GM20000 (cell line): ENCODE data around the gene CAMK1.

Source experiments
- DNase-seq: peaks from one replicate; pipeline ENCODE4 v3.0.0; 2012; ENCODE audit warnings: low spot score
- TF ChIP-seq, protein P1 (sequence below): IDR thresholded peaks from 2 replicates; pipeline ENCODE4 v1.5.1; 2012; ENCODE audit warnings: mild to moderate bottlenecking, control low read depth; ENCODE audit errors: extremely low read depth, missing control alignments

Gene CAMK1

DNA sequence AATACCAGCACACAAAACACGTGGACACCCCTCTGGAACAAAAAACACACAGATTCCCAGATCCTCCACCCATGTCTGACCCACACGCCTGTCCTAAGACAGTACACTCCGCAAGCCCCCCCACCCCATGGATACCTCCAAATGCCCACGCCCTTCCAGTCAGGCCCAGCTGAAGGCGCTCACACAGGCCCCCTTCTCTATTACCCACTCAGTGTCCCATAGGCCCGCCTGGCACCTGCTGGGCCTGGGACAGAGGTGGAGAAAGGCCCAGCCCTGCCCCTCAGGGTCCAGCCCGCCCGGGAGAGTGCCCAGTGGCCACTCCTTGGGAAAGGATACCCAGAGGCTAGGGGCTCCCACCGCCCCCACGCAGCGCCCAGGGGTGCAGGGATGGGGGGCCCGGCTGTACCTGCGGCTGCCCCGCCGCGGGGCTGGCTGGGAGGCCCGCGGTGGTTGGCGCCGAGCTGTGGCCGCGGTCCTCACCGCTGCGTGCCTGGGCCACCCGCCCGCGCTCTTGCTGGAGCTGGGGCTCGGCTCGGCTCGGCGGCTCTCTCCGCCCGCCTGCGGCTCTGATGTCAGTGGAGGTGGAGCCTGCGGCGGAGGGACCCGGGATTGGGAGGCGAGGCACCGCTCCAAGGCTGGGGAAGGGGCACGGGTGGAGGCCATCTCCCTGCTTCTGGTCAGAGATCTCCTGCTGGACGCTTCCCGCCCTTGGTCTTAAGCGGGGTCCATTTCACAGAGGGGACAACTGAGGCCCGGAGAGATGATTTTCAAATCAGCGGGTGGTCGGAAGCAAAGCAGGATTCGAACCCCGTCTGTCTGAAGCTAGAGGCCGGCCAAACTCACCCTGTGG is at the start of gene CAMK1:
CAMK1 (minus strand) TSS at position 522 of the 850 bp plus-strand sequence. CDS start 2,198 bp downstream, outside the sequence.
- DNase-seq, result peak; percentile 79
- TF ChIP-seq, protein P1, sequence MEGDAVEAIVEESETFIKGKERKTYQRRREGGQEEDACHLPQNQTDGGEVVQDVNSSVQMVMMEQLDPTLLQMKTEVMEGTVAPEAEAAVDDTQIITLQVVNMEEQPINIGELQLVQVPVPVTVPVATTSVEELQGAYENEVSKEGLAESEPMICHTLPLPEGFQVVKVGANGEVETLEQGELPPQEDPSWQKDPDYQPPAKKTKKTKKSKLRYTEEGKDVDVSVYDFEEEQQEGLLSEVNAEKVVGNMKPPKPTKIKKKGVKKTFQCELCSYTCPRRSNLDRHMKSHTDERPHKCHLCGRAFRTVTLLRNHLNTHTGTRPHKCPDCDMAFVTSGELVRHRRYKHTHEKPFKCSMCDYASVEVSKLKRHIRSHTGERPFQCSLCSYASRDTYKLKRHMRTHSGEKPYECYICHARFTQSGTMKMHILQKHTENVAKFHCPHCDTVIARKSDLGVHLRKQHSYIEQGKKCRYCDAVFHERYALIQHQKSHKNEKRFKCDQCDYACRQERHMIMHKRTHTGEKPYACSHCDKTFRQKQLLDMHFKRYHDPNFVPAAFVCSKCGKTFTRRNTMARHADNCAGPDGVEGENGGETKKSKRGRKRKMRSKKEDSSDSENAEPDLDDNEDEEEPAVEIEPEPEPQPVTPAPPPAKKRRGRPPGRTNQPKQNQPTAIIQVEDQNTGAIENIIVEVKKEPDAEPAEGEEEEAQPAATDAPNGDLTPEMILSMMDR, result no peak

DNA sequence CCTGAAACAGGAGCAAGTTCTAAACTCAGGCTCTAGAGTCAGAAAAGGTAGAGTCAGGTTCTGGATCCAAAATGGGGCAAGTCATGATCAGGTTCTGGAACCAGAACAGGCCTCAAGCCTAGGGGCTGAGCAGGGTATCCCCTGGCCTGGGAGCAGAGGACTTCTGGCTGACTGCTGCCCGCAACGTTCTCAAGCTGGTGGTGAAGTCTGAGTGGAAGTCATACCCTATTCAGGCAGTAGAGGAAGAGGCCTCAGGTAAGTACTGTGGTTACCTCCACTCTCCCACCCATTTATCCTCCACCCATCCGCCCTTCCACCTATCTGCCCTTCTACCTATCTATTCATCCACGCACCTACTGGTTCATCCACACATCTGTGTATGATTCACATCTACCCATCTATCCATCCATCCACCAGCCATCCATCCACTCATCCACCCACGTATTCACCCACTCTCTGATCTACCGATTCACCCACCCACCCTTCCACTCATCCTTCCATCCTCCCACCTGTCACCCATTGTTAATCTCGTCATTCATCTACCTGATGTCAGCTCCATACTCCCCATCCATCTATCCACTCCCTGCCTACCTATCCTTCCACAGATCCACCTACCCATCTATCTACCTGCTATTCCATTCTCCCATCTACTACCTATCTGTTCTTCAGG is 49.1 kb upstream of the CAMK1 start:
- TF ChIP-seq, protein P1, result no peak
- DNase-seq, result no peak

DNA sequence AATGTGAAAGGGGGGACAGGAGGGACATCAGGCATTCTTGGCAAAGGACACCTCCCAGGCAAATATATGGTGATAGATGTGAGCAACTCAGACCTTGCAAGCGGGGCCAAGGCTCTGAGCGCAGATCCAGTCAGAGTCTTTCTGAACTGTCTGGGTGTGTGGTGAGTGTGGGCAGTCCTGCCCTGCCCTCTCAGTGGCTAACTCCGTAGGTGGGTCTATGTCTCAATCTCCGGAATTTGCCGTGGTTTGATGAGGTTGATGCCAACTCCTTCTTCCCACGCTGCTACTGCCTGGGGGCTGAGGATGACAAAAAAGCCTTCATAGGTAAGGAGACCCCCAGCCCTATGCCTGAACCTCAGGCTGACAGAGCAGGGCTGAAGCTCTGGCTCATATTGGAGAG is 47.7 kb upstream of the CAMK1 start:
- TF ChIP-seq, protein P1, result no peak
- DNase-seq, result no peak

DNA sequence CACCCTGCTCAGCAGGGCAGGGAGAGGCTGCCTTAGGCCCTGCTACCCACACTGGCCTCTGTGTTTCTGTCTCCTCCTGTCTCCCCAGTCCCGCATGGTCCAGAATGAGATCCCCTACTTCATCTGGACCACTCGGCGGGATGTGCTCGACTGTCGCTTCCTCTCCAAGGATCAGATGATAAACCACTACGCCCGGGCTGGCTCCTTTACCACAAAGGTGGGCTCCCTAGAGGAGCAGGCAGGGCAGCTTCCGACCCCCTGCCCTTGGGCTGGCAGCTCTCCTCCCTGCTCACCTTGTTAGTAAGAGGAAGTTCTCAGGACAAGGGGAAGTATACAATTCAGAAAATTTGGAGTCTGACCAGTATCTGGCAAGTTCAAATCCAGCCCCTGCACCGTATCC is 46.2 kb upstream of the CAMK1 start:
- TF ChIP-seq, protein P1, result no peak
- no peak for DNase-seq

DNA sequence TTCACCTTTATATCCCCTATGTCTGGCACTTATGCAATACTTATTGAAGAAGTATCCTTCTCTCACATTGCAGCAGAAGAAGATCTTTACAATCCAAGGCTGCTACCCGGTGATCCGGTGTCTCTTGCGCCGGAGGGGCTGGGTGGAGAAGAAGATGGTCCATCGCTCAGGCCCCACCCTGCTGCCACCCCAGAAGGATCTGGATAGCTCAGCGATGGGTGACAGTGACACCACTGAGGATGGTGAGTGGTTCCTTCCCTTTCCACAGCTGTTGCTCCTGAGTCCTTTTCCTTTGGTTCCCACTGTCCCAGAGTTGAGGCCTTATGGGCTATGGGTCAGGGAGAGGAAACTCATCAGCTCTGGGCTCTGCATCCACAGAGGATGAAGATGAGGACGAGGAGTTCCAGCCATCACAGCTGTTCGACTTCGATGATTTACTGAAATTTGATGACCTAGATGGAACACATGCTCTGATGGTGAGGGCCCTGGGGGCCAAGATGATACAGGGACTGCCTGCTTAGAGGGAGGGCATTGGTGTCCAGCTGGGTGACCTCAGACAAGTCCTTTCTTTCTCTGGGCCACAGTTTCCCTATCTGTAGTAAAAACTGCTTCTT is 43.2 kb upstream of the CAMK1 start:
- no peak for DNase-seq
- TF ChIP-seq, protein P1, result no peak

DNA sequence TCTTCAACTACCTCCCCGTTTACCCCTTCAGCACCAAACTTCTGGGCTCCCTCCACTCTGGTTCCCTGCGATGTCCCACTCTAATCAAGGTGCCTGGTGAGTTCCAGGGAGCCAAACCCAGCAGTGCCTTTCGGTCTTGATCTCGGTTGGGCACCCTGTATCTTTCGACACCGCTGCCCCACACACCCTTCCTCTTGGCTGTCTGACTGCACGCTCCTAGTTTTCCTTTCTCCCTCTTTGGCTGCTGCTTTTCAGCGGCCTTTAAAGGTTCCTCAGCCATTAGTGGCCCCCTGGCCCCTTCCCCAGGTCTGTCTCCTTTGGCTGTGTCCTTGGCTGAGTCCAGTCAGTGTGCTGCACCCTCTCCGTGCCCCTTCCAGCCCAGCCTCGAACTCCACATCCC is 41.1 kb upstream of the CAMK1 start:
- TF ChIP-seq, protein P1, result no peak
- DNase-seq, result no peak

DNA sequence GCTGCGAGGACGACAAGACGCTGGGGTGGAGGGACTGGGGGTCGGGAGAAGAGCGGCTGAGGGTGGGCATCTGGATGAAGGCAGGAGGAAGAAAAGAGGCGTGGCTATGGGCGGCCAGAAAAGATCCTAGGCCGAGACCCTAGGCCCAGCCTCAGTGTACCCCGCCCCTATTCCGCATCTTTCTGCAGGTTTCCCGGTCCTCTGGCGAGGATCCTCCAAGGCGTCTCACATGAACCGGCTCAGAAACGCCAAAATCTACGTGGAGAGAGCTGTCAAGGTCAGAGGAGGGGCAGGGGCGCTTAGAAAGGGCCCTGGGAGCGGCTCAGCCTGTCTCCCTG is 40.7 kb upstream of the CAMK1 start:
- TF ChIP-seq, protein P1, result no peak
- no peak for DNase-seq
